A549 (cell line): ENCODE results near the gene MGAT5B.

Experiments
- BHLHE40 ChIP-seq: IDR thresholded peaks from 2 replicates; pipeline ENCODE4 v1.6.1; 2012; ENCODE audit warnings: low read depth, low read length, inconsistent platforms
- CEBPB ChIP-seq, 2 experiments: fragments of >200 bp in 1 of 2; sonication (Bioruptor Twin) in 1 of 2; formaldehyde crosslinking in 1 of 2; IDR thresholded peaks; 2 replicates each; pipeline ENCODE4 v1.6.1; 2012 to 2016
- CHD2 ChIP-seq: fragments of 150-350 bp; IDR thresholded peaks from 2 replicates; pipeline ENCODE4 v1.6.1; 2014; ENCODE audit warnings: low read length; ENCODE audit not compliant: partially characterized antibody
- CHD4 ChIP-seq: fragments of 200-600 bp; sonication (generic); IDR thresholded peaks from 2 replicates; pipeline ENCODE4 v1.6.1; 2016; ENCODE audit warnings: antibody characterized with exemption, mild to moderate bottlenecking, borderline replicate concordance
- CTCF ChIP-seq: fragments of >200 bp; sonication (Bioruptor Twin); formaldehyde crosslinking; IDR thresholded peaks from 3 replicates; pipeline ENCODE4 v1.5.1; 2016
- EP300 ChIP-seq, 2 experiments: fragments of >200 bp; sonication (Bioruptor Twin); formaldehyde crosslinking; IDR thresholded peaks; 2 replicates in 1 of 2; 3 replicates in 1 of 2; pipeline ENCODE4 v1.6.1; 2016 to 2017
- MYC ChIP-seq: IDR thresholded peaks from 2 replicates; pipeline ENCODE4 v1.6.1; 2012; ENCODE audit warnings: mild to moderate bottlenecking, inconsistent platforms, low read length, improper control_type of control experiment, borderline replicate concordance
- PHF8 ChIP-seq: fragments of 200-600 bp; sonication (generic); IDR thresholded peaks from 2 replicates; pipeline ENCODE4 v1.6.1; 2016; ENCODE audit warnings: low read depth, mild to moderate bottlenecking, antibody characterized with exemption, moderate library complexity, borderline replicate concordance
- POLR2A ChIP-seq: IDR thresholded peaks from 2 replicates; pipeline ENCODE4 v1.6.1; 2012; ENCODE audit warnings: mild to moderate bottlenecking, low read length
- POLR2AphosphoS2 ChIP-seq: conservative IDR thresholded peaks from 2 replicates; pipeline ENCODE4 v1.6.1; 2012; ENCODE audit warnings: low read length, improper control_type of control experiment, inconsistent platforms
- SREBF2 ChIP-seq: fragments of 450-650 bp; IDR thresholded peaks from 2 replicates; pipeline ENCODE4 v1.6.1; 2014; ENCODE audit warnings: mild to moderate bottlenecking, moderate library complexity

GRCh38 chr17:76848670-76849069 lies 19.5 kb upstream of the MGAT5B start:
- no peak for TF ChIP-seq CTCF
- no peak for TF ChIP-seq EP300 (IDR thresholded peaks at IDR 0.05)
- TF ChIP-seq POLR2AphosphoS2 = no peak
- no peak for TF ChIP-seq POLR2A
- TF ChIP-seq SREBF2 = no peak
- no peak for TF ChIP-seq BHLHE40
- TF ChIP-seq CEBPB (IDR thresholded peaks at IDR 0.05) = no peak
- no peak for TF ChIP-seq CHD2
- TF ChIP-seq MYC = no peak
- no peak for TF ChIP-seq PHF8
- TF ChIP-seq CHD4 = no peak
